GM12878 (cell line): Measurements from ENCODE around the gene BSPRY. TPM values are rescaled to one million over a fixed set of nuclear protein-coding genes. Genes with fewer than 3 reads are reported as not detected.

Experiments used
- ATAC-seq: fragments of 200-7000 bp; cut with Tn5 transposase; 3 replicates; pipeline ENCODE4 v1.9.1; 2020; ENCODE audit warnings: mild to moderate bottlenecking, moderate library complexity
- BruUV-seq: library from RNA; stranded (reverse); fragments of 400-500 nt; replicated peaks from 2 replicates; lab custom pipeline; 2021; lab: Mats Ljungman, UMichigan
- CTCF ChIA-PET: fragments of 300-600 bp; sonication (Branson Sonifier 250); formaldehyde crosslinking; extraction: SDS; loops from one replicate; lab custom pipeline; 2021; ENCODE audit warnings: inconsistent platforms; lab: Yijun Ruan, JAX
- POLR2A ChIA-PET: fragments of 350-600 bp; formaldehyde crosslinking; extraction: SDS; loops from one replicate; lab custom pipeline; 2021; ENCODE audit warnings: inconsistent platforms; lab: Charles Lee
- RAD21 ChIA-PET: fragments of 300-600 bp; sonication (Branson Sonifier 250); formaldehyde crosslinking; loops from one replicate; lab custom pipeline; 2023; ENCODE audit warnings: antibody characterized with exemption; ENCODE audit not compliant: unreplicated experiment; lab: Charles Lee
- SMC1A ChIA-PET: fragments of 300-600 bp; sonication (Branson Sonifier 250); formaldehyde crosslinking; loops from one replicate; lab custom pipeline; 2023; ENCODE audit not compliant: unreplicated experiment, uncharacterized antibody; lab: Charles Lee
- DNase-seq: peaks from one replicate; pipeline ENCODE4 v3.0.0-alpha.2; 2011; ENCODE audit warnings: low read depth, low spot score
- FAIRE-seq: peaks from 3 replicates; lab custom pipeline; 2011; peaks lifted over from hg19 to GRCh38; lab: Jason Lieb, UNC
- H2AFZ ChIP-seq: 2 replicates; pipeline ENCODE4 v1.6.0; 2011; ENCODE audit warnings: low read depth, low read length, control low read depth; ENCODE audit not compliant: control insufficient read depth
- H3K27ac ChIP-seq: 2 replicates; pipeline ENCODE4 v1.5.1; 2011; ENCODE audit warnings: control low read depth; ENCODE audit not compliant: control insufficient read depth, insufficient read depth
- H3K27me3 ChIP-seq, 2 experiments: replicated peaks in 1 of 2; 2 replicates each; pipeline versions ENCODE4 v1.6.0 to v1.6.1; 2011; ENCODE audit warnings: low read length in 1 of 2; ENCODE audit not compliant: control insufficient read depth in 2 of 2, insufficient read depth in 2 of 2
- H3K36me3 ChIP-seq, 2 experiments: 2 replicates each; pipeline ENCODE4 v1.5.1; 2011; ENCODE audit warnings: low read length in 1 of 2; ENCODE audit not compliant: control insufficient read depth in 2 of 2, insufficient read depth in 2 of 2
- H3K4me1 ChIP-seq: 2 replicates; pipeline ENCODE4 v1.6.1; 2011; ENCODE audit warnings: mild to moderate bottlenecking, low read length, moderate library complexity, mixed read lengths; ENCODE audit not compliant: control insufficient read depth, insufficient read depth
- H3K4me2 ChIP-seq: 2 replicates; pipeline ENCODE4 v1.6.0; 2011; ENCODE audit warnings: control low read depth; ENCODE audit not compliant: control insufficient read depth, insufficient read depth
- H3K4me3 ChIP-seq: fragments of 200-600 bp; sonication (generic); 2 replicates; pipeline ENCODE4 v1.5.1; 2016
- H3K79me2 ChIP-seq: 2 replicates; pipeline ENCODE4 v1.6.0; 2011; ENCODE audit warnings: low read length; ENCODE audit not compliant: control insufficient read depth, insufficient read depth
- H3K9ac ChIP-seq: 2 replicates; pipeline ENCODE4 v1.8.0; 2011; ENCODE audit warnings: low read length, control low read depth, mixed read lengths; ENCODE audit not compliant: control insufficient read depth, insufficient read depth
- H3K9me3 ChIP-seq: replicated peaks from 3 replicates; pipeline ENCODE4 v1.5.1; 2011; ENCODE audit warnings: mild to moderate bottlenecking, low read length; ENCODE audit not compliant: control insufficient read depth, insufficient read depth
- H4K20me1 ChIP-seq: 2 replicates; pipeline ENCODE4 v1.6.0; 2011; ENCODE audit not compliant: control insufficient read depth, insufficient read depth
- ATF2 ChIP-seq: IDR thresholded peaks from 2 replicates; pipeline ENCODE4 v1.6.1; 2012; ENCODE audit warnings: low read length, inconsistent platforms
- E2F8 ChIP-seq: fragments of 450-650 bp; IDR thresholded peaks from 2 replicates; pipeline ENCODE4 v1.6.1; 2018; ENCODE audit warnings: mild to moderate bottlenecking, low read depth, moderate library complexity; ENCODE audit not compliant: partially characterized antibody
- IRF4 ChIP-seq: IDR thresholded peaks from 2 replicates; pipeline ENCODE4 v1.6.1; 2011; ENCODE audit warnings: low read depth, low read length
- NBN ChIP-seq: fragments of 450-650 bp; IDR thresholded peaks from 2 replicates; pipeline ENCODE4 v1.6.1; 2016
- ZBTB11 ChIP-seq: fragments of 450-650 bp; formaldehyde crosslinking; IDR thresholded peaks from 2 replicates; pipeline ENCODE4 v1.5.0; 2022; ENCODE audit warnings: mild to moderate bottlenecking, missing genetic modification characterization
- WGBS: methylation state at CpG from one replicate; pipeline ENCODE4 v1.1.6; 2016; ENCODE audit warnings: low lambda C conversion rate; ENCODE audit not compliant: insufficient replicate concordance, insufficient coverage; ENCODE audit errors: missing lambda C conversion rate; 5-methylcytosine and 5-hydroxymethylcytosine counted together
- in situ Hi-C: fragments of 300-500 bp; cut with MboI; formaldehyde crosslinking; loops from 9 replicates; pipeline ENCODE4 v1.14.3; 2018; ENCODE audit warnings: mixed read lengths
- intact Hi-C: fragments of 100-400 bp; cut with micrococcal nuclease; formaldehyde crosslinking; loops from one replicate; pipeline ENCODE4 v1.14.2; 2022; ENCODE audit not compliant: unreplicated experiment
- polyA plus RNA-seq, 11 experiments: library from polyadenylated mRNA; depleted of rRNA in 4 of 11; unstranded in 6 of 11; stranded (reverse) in 5 of 11; fragments of >200 nt; fragmentation: Nextera tagmentation in 4 of 11; fragmentation: Illumina TruSeq in 1 of 11; extraction: Ambion mirVana in 4 of 11; extraction: Trizol in 1 of 11; gene quantifications; 1 replicate in 1 of 11; 2 replicates in 10 of 11; pipeline versions ENCODE4 v1.2.1 to v1.2.3, GENCODE V29; 2011 to 2016; ENCODE audit warnings: inconsistent platforms in 2 of 11, missing spikeins in 2 of 11, low read depth in 1 of 11
- total RNA-seq, 4 experiments: library from RNA; depleted of rRNA in 3 of 4; stranded (reverse); fragments of >200 nt in 3 of 4; fragmentation: Illumina TruSeq in 1 of 4; extraction: Trizol in 1 of 4; gene quantifications; 2 replicates each; pipeline versions ENCODE4 v1.2.1 to v1.2.3, GENCODE V29; 2013 to 2021

BSPRY gene
- total and polyA plus RNA-seq, 10 of the 15 experiments (the other 5 are each of a cell fraction or from before 2014, with no cell fraction given), result 0.45 to 6.3 (median 4.1) TPM

- Histone ChIP-seq H3K27me3 (no peaks in the 10 kb centered on the region), H3K36me3 (no peaks in the 10 kb centered on the region), H3K9me3 (no peaks in the 10 kb centered on the region), H3K4me2 (no peak overlapping the region), H3K4me1 (no peaks in the 10 kb centered on the region), H3K79me2 (no peaks in the 10 kb centered on the region), H3K27ac (no peak overlapping the region), H4K20me1 (no peaks in the 10 kb centered on the region), H2AFZ (no peak overlapping the region), H3K4me3 (no peak overlapping the region), H3K9ac (no peak overlapping the region)
- POLR2A ChIA-PET, result no interaction called here
- SMC1A ChIA-PET, result interaction anchor here (1.3 kb wide), 1 partner anchor 38 kb away, joined by 3 read pairs; the partner anchor contains the start of gene ALAD
- 48% methylated on average over 3 of the region's 3 CpGs for WGBS
- in situ Hi-C loops, result no loop called here
- no TSS peak for BruUV-seq
- no peak for ATAC-seq
- no peak for FAIRE-seq
- DNase-seq, result no peak
- CTCF ChIA-PET, result interaction anchor here (1.2 kb wide), 1 partner anchor 13 kb away, joined by 3 read pairs; no protein-coding TSS in a partner anchor
- TF ChIP-seq ZBTB11 (CRISPR knock-in tag), result no peak
- no peak for TF ChIP-seq IRF4
- TF ChIP-seq ATF2, result no peak
- TF ChIP-seq NBN, result no peak
- no peak for TF ChIP-seq E2F8
- intact Hi-C loops, result no loop called here
- RAD21 ChIA-PET, result no interaction called here
These were observed 14.0 kb downstream of the BSPRY start for GRCh38 chr9:113363336-113363735.
